A549 (cell line): ENCODE data around the gene COMTD1. TPM values are rescaled to one million over a fixed set of nuclear protein-coding genes. Genes with fewer than 3 reads are reported as not detected.

Experiments used
- ATAC-seq, 2 experiments: fragments of 200-7000 bp in 1 of 2; fragments of >200 bp in 1 of 2; cut with Nextera tagmentation in 1 of 2; cut with Tn5 transposase in 1 of 2; 3 replicates each; pipeline versions ENCODE4 v1.8.0 to v1.9.1; 2018 to 2020; ENCODE audit warnings: mild to moderate bottlenecking in 1 of 2, moderate library complexity in 1 of 2
- CTCF ChIA-PET: fragments of 300-600 bp; sonication (Branson Sonifier 250); formaldehyde crosslinking; extraction: SDS; loops from one replicate; lab custom pipeline; 2021; ENCODE audit warnings: antibody characterized with exemption, inconsistent platforms; lab: Yijun Ruan, JAX
- POLR2A ChIA-PET: fragments of 350-600 bp; formaldehyde crosslinking; extraction: SDS; loops from one replicate; lab custom pipeline; 2021; ENCODE audit warnings: antibody characterized with exemption, inconsistent platforms; lab: Yijun Ruan, JAX
- DNase-seq, 2 experiments: peaks; one replicate each; pipeline versions ENCODE4 v3.0.0 to v3.0.0-alpha.2; 2011 to 2016; ENCODE audit warnings: low read depth in 1 of 2, low spot score in 1 of 2
- FAIRE-seq: peaks from 2 replicates; lab custom pipeline; 2011; peaks lifted over from hg19 to GRCh38; lab: Jason Lieb, UNC
- H3K27ac ChIP-seq, 2 experiments: fragments of >200 bp; sonication (Bioruptor Twin); formaldehyde crosslinking; 3 replicates each; pipeline ENCODE4 v1.5.1; 2016 to 2017
- H3K4me1 ChIP-seq: fragments of >200 bp; sonication (Bioruptor Twin); formaldehyde crosslinking; 3 replicates; pipeline ENCODE4 v1.6.1; 2016
- H3K4me2 ChIP-seq: fragments of >200 bp; sonication (Bioruptor Twin); formaldehyde crosslinking; 3 replicates; pipeline ENCODE4 v1.6.1; 2016
- H3K4me3 ChIP-seq: fragments of >200 bp; sonication (Bioruptor Twin); formaldehyde crosslinking; 3 replicates; pipeline ENCODE4 v1.5.1; 2016
- H3K9me3 ChIP-seq: fragments of >200 bp; sonication (Bioruptor Twin); formaldehyde crosslinking; 3 replicates; pipeline ENCODE4 v1.6.1; 2016
- ATOH8 ChIP-seq: fragments of 250-450 bp; sonication (Bioruptor Pico); IDR thresholded peaks from 2 replicates; pipeline ENCODE4 v1.5.0; 2020; ENCODE audit warnings: low read depth, mild to moderate bottlenecking, moderate library complexity
- CBX2 ChIP-seq: fragments of 200-600 bp; sonication (generic); IDR thresholded peaks from 2 replicates; pipeline ENCODE4 v1.6.1; 2016; ENCODE audit warnings: low read depth, mild to moderate bottlenecking, borderline replicate concordance
- CHD4 ChIP-seq: fragments of 200-600 bp; sonication (generic); IDR thresholded peaks from 2 replicates; pipeline ENCODE4 v1.6.1; 2016; ENCODE audit warnings: antibody characterized with exemption, mild to moderate bottlenecking, borderline replicate concordance
- EHF ChIP-seq: fragments of 250-450 bp; sonication (Bioruptor Pico); IDR thresholded peaks from 2 replicates; pipeline ENCODE4 v1.5.0; 2020; ENCODE audit warnings: mild to moderate bottlenecking
- EHMT2 ChIP-seq: fragments of 200-600 bp; sonication (generic); IDR thresholded peaks from 2 replicates; pipeline ENCODE4 v1.6.1; 2016; ENCODE audit warnings: antibody characterized with exemption, low read depth, mild to moderate bottlenecking, moderate library complexity
- FOXS1 ChIP-seq: fragments of 250-450 bp; sonication (Bioruptor Pico); IDR thresholded peaks from 2 replicates; pipeline ENCODE4 v1.5.0; 2020; ENCODE audit warnings: mild to moderate bottlenecking, moderate library complexity
- HEYL ChIP-seq: fragments of 250-450 bp; sonication (Bioruptor Pico); IDR thresholded peaks from 2 replicates; pipeline ENCODE4 v1.8.0; 2021; ENCODE audit warnings: mild to moderate bottlenecking, moderate library complexity
- HMGXB4 ChIP-seq: fragments of 250-450 bp; sonication (Bioruptor Pico); IDR thresholded peaks from 2 replicates; pipeline ENCODE4 v1.5.0; 2021; ENCODE audit warnings: mild to moderate bottlenecking, moderate library complexity, borderline replicate concordance
- HOXB5 ChIP-seq: fragments of 250-450 bp; sonication (Bioruptor Pico); IDR thresholded peaks from 2 replicates; pipeline ENCODE4 v1.5.0; 2020; ENCODE audit warnings: mild to moderate bottlenecking, moderate library complexity
- JUNB ChIP-seq: fragments of >200 bp; sonication (Bioruptor Twin); formaldehyde crosslinking; IDR thresholded peaks from 2 replicates; pipeline ENCODE4 v1.6.1; 2016
- KDM1A ChIP-seq: fragments of 200-600 bp; sonication (generic); IDR thresholded peaks from 2 replicates; pipeline ENCODE4 v1.6.1; 2016; ENCODE audit warnings: low read depth, mild to moderate bottlenecking
- MAFK ChIP-seq: fragments of 450-650 bp; IDR thresholded peaks from 2 replicates; pipeline ENCODE4 v1.6.1; 2014; ENCODE audit not compliant: partially characterized antibody
- MAZ ChIP-seq: fragments of 150-350 bp; IDR thresholded peaks from 2 replicates; pipeline ENCODE4 v1.6.1; 2014; ENCODE audit warnings: antibody characterized with exemption, low read depth, low read length, borderline replicate concordance
- MYC ChIP-seq: IDR thresholded peaks from 2 replicates; pipeline ENCODE4 v1.6.1; 2012; ENCODE audit warnings: mild to moderate bottlenecking, inconsistent platforms, low read length, improper control_type of control experiment, borderline replicate concordance
- NFE2L2 ChIP-seq: fragments of 150-350 bp; conservative IDR thresholded peaks from 2 replicates; pipeline ENCODE4 v1.6.1; 2014; ENCODE audit warnings: low read length
- NR3C1 ChIP-seq: fragments of >200 bp; sonication (Bioruptor Twin); formaldehyde crosslinking; IDR thresholded peaks from 3 replicates; pipeline ENCODE4 v1.6.1; 2017
- PHF8 ChIP-seq: fragments of 200-600 bp; sonication (generic); IDR thresholded peaks from 2 replicates; pipeline ENCODE4 v1.6.1; 2016; ENCODE audit warnings: low read depth, mild to moderate bottlenecking, antibody characterized with exemption, moderate library complexity, borderline replicate concordance
- POLR2AphosphoS2 ChIP-seq: conservative IDR thresholded peaks from 2 replicates; pipeline ENCODE4 v1.6.1; 2012; ENCODE audit warnings: low read length, improper control_type of control experiment, inconsistent platforms
- RAD21 ChIP-seq, 2 experiments: fragments of >200 bp in 1 of 2; sonication (Bioruptor Twin) in 1 of 2; formaldehyde crosslinking in 1 of 2; IDR thresholded peaks in 1 of 2; conservative IDR thresholded peaks in 1 of 2; 2 replicates in 1 of 2; 3 replicates in 1 of 2; pipeline ENCODE4 v1.6.1; 2012 to 2018; ENCODE audit warnings: inconsistent platforms in 1 of 2
- RARB ChIP-seq: fragments of 250-450 bp; sonication (Bioruptor Pico); IDR thresholded peaks from 2 replicates; pipeline ENCODE4 v1.8.0; 2021; ENCODE audit warnings: mild to moderate bottlenecking, moderate library complexity
- RFX5 ChIP-seq: fragments of 450-650 bp; IDR thresholded peaks from 2 replicates; pipeline ENCODE4 v1.7.1; 2014; ENCODE audit warnings: antibody characterized with exemption, mild to moderate bottlenecking, moderate library complexity
- SREBF2 ChIP-seq: fragments of 450-650 bp; IDR thresholded peaks from 2 replicates; pipeline ENCODE4 v1.6.1; 2014; ENCODE audit warnings: mild to moderate bottlenecking, moderate library complexity
- TP53 ChIP-seq: fragments of 250-450 bp; sonication (Bioruptor Pico); IDR thresholded peaks from 2 replicates; pipeline ENCODE4 v1.5.0; 2021; ENCODE audit warnings: mild to moderate bottlenecking, moderate library complexity
- ZFP36 ChIP-seq: fragments of 450-650 bp; IDR thresholded peaks from 2 replicates; pipeline ENCODE4 v1.6.1; 2014; ENCODE audit warnings: borderline replicate concordance; ENCODE audit not compliant: partially characterized antibody
- ZSCAN20 ChIP-seq: fragments of 250-450 bp; sonication (Bioruptor Pico); IDR thresholded peaks from 2 replicates; pipeline ENCODE4 v1.8.0; 2022; ENCODE audit warnings: mild to moderate bottlenecking, moderate library complexity
- WGBS: methylation state at CpG from one replicate; pipeline ENCODE4 v1.1.6; 2017; ENCODE audit errors: missing lambda C conversion rate; 5-methylcytosine and 5-hydroxymethylcytosine counted together
- polyA plus RNA-seq, 4 experiments: library from polyadenylated mRNA; depleted of rRNA in 3 of 4; stranded (reverse); fragments of >200 nt; fragmentation: RNase III in 1 of 4; extraction: RNeasy Plus Mini Kit Qiagen cat#74134 plus additional on column Dnase treatment in 1 of 4; gene quantifications; 2 replicates in 3 of 4; 3 replicates in 1 of 4; pipeline ENCODE4 v1.2.3, GENCODE V29; 2011 to 2017

Gene COMTD1
- polyA plus RNA-seq, 2 of the 4 experiments (the other 2 are of a cell fraction), result 9.8 to 34.2 TPM

- H3K27ac ChIP-seq, result no peak overlapping the region
- no peak overlapping the region for H3K4me3 ChIP-seq
- TF ChIP-seq FOXS1, result no peak
- TF ChIP-seq MAFK, result no peak
- 19% methylated on average over 7 of the region's 7 CpGs for WGBS
- H3K4me2 ChIP-seq, result peak overlapping the region; percentile 28; the same call in 1 of the 3 replicates
- no peaks in the 10 kb centered on the region for H3K9me3 ChIP-seq
- ATAC-seq (peak; percentile 15 to 60; a peak in 3 of 6 replicates), FAIRE-seq (no peak), DNase-seq (peak in 1 of 2 experiments; percentile 18)
- peaks cover 6% of the 10 kb centered on the region; the same call in 2 of the 3 replicates for H3K4me1 ChIP-seq
- CTCF ChIA-PET, result interaction anchor here (0.6 to 0.9 kb wide), 2 partner anchors 9 to 224 kb away, joined by 3 read pairs; no protein-coding TSS in a partner anchor
- POLR2A ChIA-PET, result no interaction called here
Observed at GRCh38 chr10:75272896-75273295, 37.1 kb upstream of the COMTD1 start.

GRCh38 chr10:75272094-75272493 is 36.3 kb upstream of the COMTD1 start:
- ChIA-PET CTCF (no interaction called here), POLR2A (no interaction called here)
- Histone ChIP-seq H3K27ac (no peak overlapping the region), H3K4me1 (peaks cover 6% of the 10 kb centered on the region; the same call in 2 of the 3 replicates), H3K9me3 (no peaks in the 10 kb centered on the region), H3K4me2 (no peak overlapping the region), H3K4me3 (no peak overlapping the region)
- ATAC-seq, result no peak
- TF ChIP-seq HMGXB4 (CRISPR knock-in tag) (no peak), JUNB (no peak), POLR2AphosphoS2 (no peak), SREBF2 (no peak), NFE2L2 (no peak)
- DNase-seq, result no peak
- no peak for FAIRE-seq
- 79% methylated on average over 5 of the region's 5 CpGs for WGBS

- no peak overlapping the region for H3K4me3 ChIP-seq
Observed at GRCh38 chr10:75269605-75270004, 33.8 kb upstream of the COMTD1 start.

GRCh38 chr10:75266945-75267344 is 31.2 kb upstream of the COMTD1 start:
- ChIA-PET CTCF (interaction anchor here (1.2 kb wide), 1 partner anchor 17 kb away, joined by 3 read pairs; no protein-coding TSS in a partner anchor), POLR2A (no interaction called here)
- H3K4me2 ChIP-seq, result no peak overlapping the region
- WGBS, result 84% methylated on average over 5 of the region's 5 CpGs
- no peaks in the 10 kb centered on the region for H3K9me3 ChIP-seq
- DNase-seq, result no peak
- no peak overlapping the region for H3K27ac ChIP-seq
- FAIRE-seq, result no peak
- no peaks in the 10 kb centered on the region for H3K4me1 ChIP-seq
- ATAC-seq, result no peak
- H3K4me3 ChIP-seq, result no peak overlapping the region
- TF ChIP-seq ZFP36 (no peak), NR3C1 (no peak), ATOH8 (CRISPR knock-in tag) (no peak), PHF8 (no peak), RARB (CRISPR knock-in tag) (no peak), FOXS1 (no peak), MAZ (no peak), RFX5 (no peak), JUNB (no peak), KDM1A (no peak), ZSCAN20 (CRISPR knock-in tag) (no peak), EHF (no peak), MYC (no peak), MAFK (no peak), RAD21 (conservative IDR thresholded peaks at IDR 0.05 in 1 of 2, IDR thresholded peaks at IDR 0.05 in 1 of 2) (no peak)

More at GRCh38 chr10:75269605-75270004, 33.8 kb upstream of the COMTD1 start:
- DNase-seq, result no peak
- no peak for TF ChIP-seq EHMT2
- no peak for TF ChIP-seq FOXS1
- TF ChIP-seq PHF8, result no peak
- no peak for TF ChIP-seq CHD4
- no peak for TF ChIP-seq TP53 (CRISPR knock-in tag)
- no peak for TF ChIP-seq HOXB5
- TF ChIP-seq CBX2, result no peak
- no peak for TF ChIP-seq HMGXB4 (CRISPR knock-in tag)
- TF ChIP-seq ZFP36, result no peak
- no peak for TF ChIP-seq HEYL (CRISPR knock-in tag)
- TF ChIP-seq KDM1A, result no peak
- TF ChIP-seq MYC, result no peak
- ATAC-seq, result no peak
- 79% methylated on average over 5 of the region's 5 CpGs for WGBS
- Histone ChIP-seq H3K4me2 (no peak overlapping the region), H3K9me3 (no peaks in the 10 kb centered on the region), H3K27ac (no peak overlapping the region), H3K4me1 (peaks cover 6% of the 10 kb centered on the region; the same call in 2 of the 3 replicates)
- no peak for FAIRE-seq
- POLR2A ChIA-PET, result no interaction called here
- CTCF ChIA-PET, result interaction anchor here (1.1 kb wide), 2 partner anchors 10 to 22 kb away, joined by 3 read pairs; no protein-coding TSS in a partner anchor
